ENCODE data around the gene DNER.
"Not testable (repeated sequence)": the region's sequence is repeated elsewhere in the genome, so short reads cannot be mapped to it uniquely, and the experiment has no call there.

Gene DNER

DNA sequence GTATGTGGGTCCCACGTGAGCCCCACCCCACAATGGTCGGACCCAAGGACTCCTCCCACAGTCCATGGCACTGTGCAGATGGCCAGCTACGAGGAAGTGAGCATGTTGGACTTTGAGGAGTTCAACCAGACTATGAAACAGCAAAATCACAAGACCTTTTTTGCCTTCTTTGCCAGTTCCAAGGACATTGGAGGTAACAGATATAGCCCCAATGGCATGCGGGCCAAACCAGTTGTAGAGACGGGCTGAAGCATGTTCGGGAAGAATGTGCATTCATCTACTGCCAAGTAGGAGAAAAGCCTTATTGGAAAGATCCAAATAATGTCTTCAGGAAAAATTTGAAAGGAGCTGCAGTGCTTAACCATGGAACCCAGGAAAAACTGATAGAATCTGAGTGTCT lies 12.6 kb downstream of the DNER start:
- DNase-seq (ENCODE audit: low spot score), result no peak
- TF ChIP-seq, protein P1, sequence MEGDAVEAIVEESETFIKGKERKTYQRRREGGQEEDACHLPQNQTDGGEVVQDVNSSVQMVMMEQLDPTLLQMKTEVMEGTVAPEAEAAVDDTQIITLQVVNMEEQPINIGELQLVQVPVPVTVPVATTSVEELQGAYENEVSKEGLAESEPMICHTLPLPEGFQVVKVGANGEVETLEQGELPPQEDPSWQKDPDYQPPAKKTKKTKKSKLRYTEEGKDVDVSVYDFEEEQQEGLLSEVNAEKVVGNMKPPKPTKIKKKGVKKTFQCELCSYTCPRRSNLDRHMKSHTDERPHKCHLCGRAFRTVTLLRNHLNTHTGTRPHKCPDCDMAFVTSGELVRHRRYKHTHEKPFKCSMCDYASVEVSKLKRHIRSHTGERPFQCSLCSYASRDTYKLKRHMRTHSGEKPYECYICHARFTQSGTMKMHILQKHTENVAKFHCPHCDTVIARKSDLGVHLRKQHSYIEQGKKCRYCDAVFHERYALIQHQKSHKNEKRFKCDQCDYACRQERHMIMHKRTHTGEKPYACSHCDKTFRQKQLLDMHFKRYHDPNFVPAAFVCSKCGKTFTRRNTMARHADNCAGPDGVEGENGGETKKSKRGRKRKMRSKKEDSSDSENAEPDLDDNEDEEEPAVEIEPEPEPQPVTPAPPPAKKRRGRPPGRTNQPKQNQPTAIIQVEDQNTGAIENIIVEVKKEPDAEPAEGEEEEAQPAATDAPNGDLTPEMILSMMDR (IDR thresholded peaks at IDR 0.05; ENCODE audit: extremely low read depth, insufficient read depth, missing control alignments), result no peak
- in situ Hi-C loops (cut with MboI; ENCODE audit: low pct_unique_long_range_greater_than_20kb, low sequenced_read_pairs, unreplicated experiment), result no loop called here

DNA sequence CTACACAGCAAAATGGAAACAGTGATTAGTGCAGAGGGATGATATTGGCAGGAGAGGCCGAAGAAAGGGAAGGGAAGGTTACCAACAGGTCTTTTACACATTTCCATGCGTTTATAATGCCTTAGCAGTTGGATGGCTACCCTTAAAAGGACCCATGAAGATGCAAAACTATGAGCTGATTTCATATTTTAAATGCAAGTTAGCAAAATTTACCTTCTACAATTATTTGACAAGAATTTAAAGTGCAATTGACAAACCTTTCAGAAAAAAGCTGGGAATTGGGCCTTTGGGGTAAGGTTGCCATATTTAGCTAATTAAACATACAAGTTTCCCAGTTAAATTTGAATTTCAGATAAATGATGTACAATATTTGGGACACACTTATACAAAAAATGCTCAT lies 13.3 kb downstream of the DNER start:
- in situ Hi-C loops (cut with MboI; ENCODE audit: low pct_unique_long_range_greater_than_20kb, low sequenced_read_pairs, unreplicated experiment), result no loop called here

DNA sequence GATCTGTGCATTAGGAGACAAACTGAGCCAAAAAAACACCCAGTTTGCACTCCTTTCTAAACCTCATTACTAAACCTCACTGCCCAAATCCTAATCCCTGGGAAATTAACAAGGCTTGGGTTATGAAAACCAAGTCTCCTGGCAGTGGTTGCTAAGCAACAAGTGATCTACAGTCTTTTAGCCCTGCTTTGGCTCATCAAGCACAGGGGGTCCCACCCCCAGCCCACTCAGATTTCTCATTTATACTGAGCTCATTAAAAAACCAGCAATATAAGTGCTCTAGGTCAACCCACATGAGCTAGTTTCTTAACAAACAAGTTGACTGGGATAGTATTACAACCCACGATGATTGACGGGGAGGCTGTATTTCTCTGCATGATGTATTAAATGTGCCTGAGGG lies 18.4 kb downstream of the DNER start:
- TF ChIP-seq, protein P1 (IDR thresholded peaks at IDR 0.05; ENCODE audit: extremely low read depth, insufficient read depth, missing control alignments), result no peak
- DNase-seq (ENCODE audit: low spot score), result no peak
- in situ Hi-C loops (cut with MboI; ENCODE audit: low pct_unique_long_range_greater_than_20kb, low sequenced_read_pairs, unreplicated experiment), result no loop called here

More for the DNA sequence above, 13.3 kb downstream of the DNER start:
- TF ChIP-seq, protein P1 (IDR thresholded peaks at IDR 0.05; ENCODE audit: extremely low read depth, insufficient read depth, missing control alignments), result no peak
- no peak for DNase-seq (ENCODE audit: low spot score)

DNA sequence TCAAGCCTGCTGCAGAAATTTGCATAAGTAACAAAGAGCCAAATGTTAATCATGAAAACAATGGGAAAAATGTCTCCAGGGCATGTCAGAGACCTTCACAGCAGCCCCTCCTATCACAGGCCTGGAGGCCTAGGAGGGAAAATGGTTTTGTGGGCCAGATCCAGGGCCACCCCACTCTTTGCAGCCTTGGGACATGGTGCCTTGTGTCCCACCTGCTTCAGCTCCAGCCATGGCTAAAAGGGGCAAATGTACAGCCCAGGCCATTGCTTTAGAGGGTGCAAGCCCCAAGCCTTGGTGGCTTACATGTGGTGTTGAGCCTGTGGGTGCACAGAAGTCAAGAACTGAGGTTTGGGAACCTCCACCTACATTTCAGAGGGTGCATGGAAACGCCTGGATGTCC lies 20.5 kb downstream of the DNER start:
- in situ Hi-C loops (cut with MboI; ENCODE audit: low pct_unique_long_range_greater_than_20kb, low sequenced_read_pairs, unreplicated experiment); DNase-seq (ENCODE audit: low spot score): not testable (repeated sequence)

DNA sequence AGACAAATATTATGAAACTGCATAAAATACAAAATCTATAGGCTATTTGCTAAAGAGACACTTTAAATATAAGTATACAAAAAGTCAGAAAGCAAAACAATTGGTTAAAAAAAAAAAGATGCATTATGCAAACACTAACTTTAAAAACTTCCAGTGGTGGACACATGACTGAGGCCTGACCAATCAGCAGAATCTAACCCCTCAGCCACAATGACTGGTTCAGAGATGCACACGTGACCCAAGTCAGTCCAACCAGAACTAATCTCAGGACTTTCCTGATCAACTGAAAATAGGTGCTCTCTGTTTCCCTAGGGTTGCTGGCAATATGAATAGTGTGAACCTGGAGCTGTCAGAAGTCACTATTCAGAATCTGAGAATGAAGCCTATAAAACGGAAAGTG lies 22.7 kb downstream of the DNER start:
- DNase-seq (ENCODE audit: low spot score), result no peak
- TF ChIP-seq, protein P1 (IDR thresholded peaks at IDR 0.05; ENCODE audit: extremely low read depth, insufficient read depth, missing control alignments), result no peak
- in situ Hi-C loops (cut with MboI; ENCODE audit: low pct_unique_long_range_greater_than_20kb, low sequenced_read_pairs, unreplicated experiment), result no loop called here

DNA sequence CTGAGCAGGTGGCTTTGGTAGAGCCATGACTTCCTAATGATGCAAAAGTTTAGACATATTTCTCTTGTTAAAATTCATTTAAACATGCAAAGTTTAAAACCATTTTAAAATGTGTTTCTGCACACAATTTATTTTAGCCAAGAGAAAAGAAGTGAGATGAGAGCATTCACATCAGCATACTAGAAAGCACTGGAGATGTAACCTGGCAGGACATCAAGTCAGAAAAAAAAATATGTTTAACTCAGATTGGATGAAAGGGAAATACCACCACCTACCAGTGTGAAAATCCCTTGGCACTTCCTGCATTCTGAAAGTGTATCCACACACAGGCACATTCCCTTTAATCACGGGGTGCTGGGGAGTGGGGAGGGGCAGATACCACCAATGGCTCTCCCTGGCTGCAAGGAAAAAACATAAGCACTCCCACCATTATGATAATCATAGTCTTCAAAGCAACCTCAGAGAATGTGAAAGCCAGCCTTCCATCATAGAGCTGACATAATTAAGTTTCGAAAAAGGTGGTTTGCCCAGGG lies 25.0 kb downstream of the DNER start:
- DNase-seq (ENCODE audit: low spot score), result no peak
- TF ChIP-seq, protein P1 (IDR thresholded peaks at IDR 0.05; ENCODE audit: extremely low read depth, insufficient read depth, missing control alignments), result no peak
- in situ Hi-C loops (cut with MboI; ENCODE audit: low pct_unique_long_range_greater_than_20kb, low sequenced_read_pairs, unreplicated experiment), result no loop called here

DNA sequence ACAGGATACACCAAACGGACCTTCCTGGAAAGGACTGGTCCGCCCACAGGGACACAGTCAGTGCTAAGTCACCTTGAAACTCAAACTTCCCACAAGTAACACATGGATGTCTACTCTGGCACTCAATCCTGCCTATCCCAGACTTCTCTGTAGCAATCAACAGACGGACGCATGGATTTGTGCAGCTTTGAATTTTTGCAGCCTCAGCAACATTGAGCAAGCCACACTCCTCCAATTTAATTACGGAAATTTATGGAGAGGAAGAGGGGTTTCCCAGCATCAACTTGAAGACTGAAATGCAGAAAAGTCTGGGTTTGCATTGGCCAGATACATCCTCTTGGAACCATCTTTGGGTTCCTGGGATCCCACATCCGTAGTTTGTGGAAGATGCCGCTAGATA lies 26.2 kb downstream of the DNER start:
- in situ Hi-C loops (cut with MboI; ENCODE audit: low pct_unique_long_range_greater_than_20kb, low sequenced_read_pairs, unreplicated experiment), result no loop called here
- TF ChIP-seq, protein P1 (IDR thresholded peaks at IDR 0.05; ENCODE audit: extremely low read depth, insufficient read depth, missing control alignments), result no peak
- DNase-seq (ENCODE audit: low spot score), result no peak

Measured in GM13977 (cell line).